HG03565 (cell line): Measurements from ENCODE around the gene NMD3.

Source experiments
- ATAC-seq: cut with Tn5 transposase; IDR thresholded peaks from one replicate; pipeline ENCODE4 v1.9.1; 2021; ENCODE audit warnings: mild to moderate bottlenecking, moderate library complexity; ENCODE audit not compliant: unreplicated experiment

Gene NMD3

GRCh38 chr3:161230621-161231171, 9.6 kb downstream of the NMD3 start:
- ATAC-seq, result no peak

DNA sequence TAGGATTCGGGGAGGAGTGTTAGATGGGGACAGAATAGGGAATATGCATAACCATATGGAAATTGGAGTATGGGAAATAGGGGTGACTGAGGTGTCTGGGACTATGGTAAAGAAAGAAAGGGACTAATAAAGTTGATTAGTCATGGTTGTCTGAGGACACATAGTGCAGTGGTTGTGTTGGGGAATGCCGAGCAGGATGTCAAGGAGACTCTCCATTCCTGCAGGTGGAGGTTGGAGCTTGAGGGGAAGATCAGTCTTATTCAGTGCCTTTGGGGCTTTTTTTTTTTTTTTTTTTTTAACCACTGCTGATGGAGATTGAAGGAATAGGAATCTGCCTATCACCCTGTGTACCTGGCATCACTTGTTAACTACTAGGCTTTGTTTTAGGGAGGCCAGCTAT, 10.8 kb downstream of the NMD3 start:
- no peak for ATAC-seq

- ATAC-seq, result no peak
Measured at GRCh38 chr3:161233557-161233956, 12.4 kb downstream of the NMD3 start.

DNA sequence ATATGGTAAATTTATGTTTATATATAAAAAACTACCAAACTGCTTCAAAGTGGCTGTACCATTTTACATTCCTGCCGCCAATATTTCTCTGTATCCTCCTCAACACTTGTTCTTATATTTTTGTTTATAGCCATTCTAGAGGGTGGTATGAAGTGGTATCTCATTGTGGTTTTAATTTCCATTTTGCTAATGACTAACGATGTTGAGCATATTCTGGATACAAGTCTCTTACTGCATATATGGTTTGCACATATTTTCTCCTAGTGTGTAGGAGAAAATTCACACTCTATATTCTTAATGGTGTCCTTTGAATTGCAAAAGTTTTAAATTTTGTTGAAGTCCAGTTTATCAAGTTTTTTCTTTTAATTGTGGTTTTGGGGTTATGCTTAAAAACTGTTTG, 15.1 kb downstream of the NMD3 start:
- no peak for ATAC-seq

DNA sequence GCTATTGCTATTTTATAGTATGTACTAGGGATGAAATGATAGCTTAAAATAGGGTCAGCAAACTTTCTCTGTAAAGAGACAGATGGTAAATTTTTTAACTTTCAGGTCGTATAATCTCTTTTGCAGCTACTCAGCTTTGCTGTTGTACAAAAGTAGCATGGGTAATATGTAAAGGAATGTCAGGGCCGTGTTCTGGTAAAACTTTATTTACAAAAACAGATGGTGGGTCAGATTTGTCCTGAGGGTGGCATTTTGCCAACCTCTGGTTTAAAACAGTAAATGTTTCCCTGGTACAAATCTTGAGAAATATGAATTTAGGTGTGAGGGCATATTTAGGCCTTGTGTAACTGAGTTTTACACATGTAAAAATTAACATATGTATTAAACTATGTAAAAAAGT, 18.6 kb downstream of the NMD3 start:
- ATAC-seq, result no peak

GRCh38 chr3:161244538-161244937, 23.4 kb downstream of the NMD3 start:
- ATAC-seq, result no peak

- ATAC-seq, result no peak
Measured at GRCh38 chr3:161247049-161247448, 25.9 kb downstream of the NMD3 start.

DNA sequence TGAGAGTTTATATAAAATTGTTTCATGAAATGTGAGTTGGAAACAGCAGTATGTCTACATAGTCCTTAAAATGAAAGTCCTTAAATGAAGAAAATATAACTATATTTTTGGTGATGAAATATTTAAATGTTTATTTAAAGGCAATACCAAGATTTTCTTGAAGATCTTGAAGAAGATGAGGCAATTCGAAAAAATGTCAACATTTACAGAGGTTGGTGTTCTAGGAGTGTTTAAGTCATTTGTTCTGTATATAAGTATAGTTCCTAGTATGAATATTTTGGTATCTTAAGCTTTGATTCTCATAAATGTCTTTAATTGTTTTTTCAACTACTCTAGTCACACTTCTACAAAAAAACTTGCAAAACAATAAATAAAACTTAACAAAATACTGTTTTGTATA, 29.0 kb downstream of the NMD3 start:
- ATAC-seq, result no peak

DNA sequence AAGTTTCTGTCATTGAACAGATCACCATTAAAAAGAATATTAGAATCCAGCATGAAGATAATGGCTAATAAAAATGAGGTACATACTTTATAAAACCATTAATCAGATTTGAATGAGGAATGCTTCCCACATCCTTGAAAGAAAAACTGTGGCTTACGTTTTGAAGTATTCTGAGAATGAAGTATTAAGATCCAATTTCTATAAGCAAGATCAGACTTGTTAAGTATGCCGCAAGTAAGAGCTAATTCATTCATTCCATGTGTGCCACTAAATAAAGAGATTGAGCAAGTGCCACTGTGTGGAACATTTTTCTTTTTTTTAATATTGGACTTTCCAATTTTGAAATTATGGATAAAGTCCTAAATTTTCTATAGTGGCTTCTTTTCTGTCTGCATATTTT, 30.6 kb downstream of the NMD3 start:
- ATAC-seq, result no peak

- no peak for ATAC-seq
Measured at GRCh38 chr3:161252143-161252542, 31.0 kb downstream of the NMD3 start.

GRCh38 chr3:161253711-161254110, 32.6 kb downstream of the NMD3 start:
- no peak for ATAC-seq

DNA sequence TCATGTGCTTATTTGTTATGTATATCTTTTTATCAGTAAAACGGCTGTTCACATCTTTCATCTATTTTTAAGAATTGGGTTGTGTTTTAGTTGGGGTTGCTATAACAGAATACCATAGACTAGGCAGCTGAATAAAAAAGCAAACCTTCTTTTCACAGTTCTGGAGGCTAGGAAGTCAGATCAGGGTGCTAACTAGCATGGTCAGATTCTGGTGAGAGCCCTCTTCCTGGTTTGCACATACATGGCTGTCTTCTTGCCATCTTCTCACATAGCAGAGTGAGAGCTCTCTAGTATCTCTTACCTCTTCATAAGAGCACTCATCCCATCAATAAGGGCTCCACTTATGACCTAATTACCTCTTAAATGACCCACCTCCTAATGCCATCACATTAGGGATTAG, 33.8 kb downstream of the NMD3 start:
- no peak for ATAC-seq

DNA sequence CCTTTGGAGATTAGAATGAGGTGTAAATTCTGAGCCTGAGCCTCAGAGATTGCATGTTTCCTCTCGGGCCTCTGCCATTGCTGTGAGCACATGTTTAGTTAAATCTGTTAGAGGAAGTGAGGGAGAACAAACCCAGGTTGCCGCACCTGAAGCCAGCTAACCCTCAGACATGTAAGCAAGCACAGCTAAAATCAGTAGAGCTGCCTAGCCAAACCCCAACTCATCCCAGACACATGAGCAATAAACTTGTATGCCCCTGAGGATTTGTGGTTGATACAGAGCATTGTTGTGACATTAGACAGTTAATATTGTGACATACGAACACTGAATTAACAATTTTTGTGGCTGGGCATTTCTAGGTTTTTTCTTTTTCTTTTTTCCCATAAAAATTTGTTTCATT, 41.9 kb downstream of the NMD3 start:
- ATAC-seq, result no peak

- no peak for ATAC-seq
Measured at GRCh38 chr3:161264852-161265251, 43.7 kb downstream of the NMD3 start.

DNA sequence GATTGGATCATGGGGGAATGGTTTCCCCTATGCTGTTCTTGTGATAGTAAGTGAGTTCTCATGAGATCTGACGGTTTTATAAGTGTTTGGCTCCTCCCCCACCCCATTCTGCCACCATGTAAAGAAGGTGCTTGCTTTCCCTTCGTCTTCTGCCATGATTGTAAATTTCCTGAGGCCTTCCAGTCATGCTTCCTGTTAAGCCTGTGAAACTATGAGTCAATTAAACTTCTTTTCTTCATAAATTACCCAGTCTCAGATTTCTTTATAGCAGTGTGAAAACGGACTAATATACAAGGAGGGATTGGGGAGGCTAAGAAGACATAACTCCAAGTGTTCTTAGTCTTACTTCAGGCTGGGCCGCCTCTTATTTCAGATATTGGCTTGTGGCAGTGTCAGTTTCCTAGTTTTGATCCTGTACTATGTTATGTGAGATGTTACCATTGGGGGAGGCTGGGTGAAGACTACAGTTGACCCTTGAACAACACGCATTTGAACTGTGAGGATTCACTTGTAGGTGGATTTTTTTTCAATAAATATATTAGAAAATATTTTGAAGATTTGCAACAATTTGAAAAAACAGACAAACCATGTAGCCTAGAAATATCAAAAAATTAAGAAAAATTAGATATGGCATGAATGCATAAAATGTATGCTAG, 44.9 kb downstream of the NMD3 start:
- ATAC-seq, result no peak

- ATAC-seq, result no peak
Measured at GRCh38 chr3:161266731-161267150, 45.6 kb downstream of the NMD3 start.

DNA sequence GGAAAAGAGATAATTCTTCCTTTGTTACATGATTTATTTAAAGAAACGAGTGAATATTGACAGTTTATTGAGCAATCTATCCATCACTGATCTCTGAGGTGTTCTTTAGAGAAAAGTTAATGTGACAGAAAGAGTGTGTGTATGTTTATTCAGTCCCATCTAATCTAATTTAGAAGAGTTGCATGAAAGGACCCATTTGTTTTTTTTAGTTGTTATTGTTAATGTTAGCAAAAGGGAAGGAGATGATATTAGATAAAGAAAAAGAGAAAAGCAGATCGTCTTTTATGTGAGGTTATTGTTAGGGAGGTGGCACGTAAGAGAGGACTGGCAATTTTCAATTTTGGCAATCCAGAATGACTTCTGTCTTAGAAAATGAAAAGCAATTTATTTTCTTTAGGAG, 46.5 kb downstream of the NMD3 start:
- ATAC-seq, result no peak

- ATAC-seq, result no peak
Measured at GRCh38 chr3:161268601-161269000, 47.5 kb downstream of the NMD3 start.

GRCh38 chr3:161270991-161271390, 49.9 kb downstream of the NMD3 start:
- no peak for ATAC-seq

- no peak for ATAC-seq
Measured at GRCh38 chr3:161271646-161272045, 50.5 kb downstream of the NMD3 start.

GRCh38 chr3:161272524-161272923, 51.4 kb downstream of the NMD3 start:
- ATAC-seq, result no peak

- no peak for ATAC-seq
Measured at GRCh38 chr3:161273589-161274218, 52.6 kb downstream of the NMD3 start.
